Lower leg skin (tissue), 3 donors: ENCODE measurements around the gene PTGDS.

Experiments
- CTCF ChIP-seq, 3 donors: fragments of 450-650 bp; IDR thresholded peaks; one replicate each; pipeline ENCODE4 v1.5.1; 2016; ENCODE audit warnings: antibody characterized with exemption in 3 of 3, mild to moderate bottlenecking in 3 of 3, moderate library complexity in 2 of 3
- POLR2A ChIP-seq, 2 donors: fragments of 450-650 bp; IDR thresholded peaks; one replicate each; pipeline ENCODE4 v1.6.1; 2016 to 2017; ENCODE audit warnings: antibody characterized with exemption in 2 of 2, mild to moderate bottlenecking in 1 of 2, moderate library complexity in 1 of 2

DNA sequence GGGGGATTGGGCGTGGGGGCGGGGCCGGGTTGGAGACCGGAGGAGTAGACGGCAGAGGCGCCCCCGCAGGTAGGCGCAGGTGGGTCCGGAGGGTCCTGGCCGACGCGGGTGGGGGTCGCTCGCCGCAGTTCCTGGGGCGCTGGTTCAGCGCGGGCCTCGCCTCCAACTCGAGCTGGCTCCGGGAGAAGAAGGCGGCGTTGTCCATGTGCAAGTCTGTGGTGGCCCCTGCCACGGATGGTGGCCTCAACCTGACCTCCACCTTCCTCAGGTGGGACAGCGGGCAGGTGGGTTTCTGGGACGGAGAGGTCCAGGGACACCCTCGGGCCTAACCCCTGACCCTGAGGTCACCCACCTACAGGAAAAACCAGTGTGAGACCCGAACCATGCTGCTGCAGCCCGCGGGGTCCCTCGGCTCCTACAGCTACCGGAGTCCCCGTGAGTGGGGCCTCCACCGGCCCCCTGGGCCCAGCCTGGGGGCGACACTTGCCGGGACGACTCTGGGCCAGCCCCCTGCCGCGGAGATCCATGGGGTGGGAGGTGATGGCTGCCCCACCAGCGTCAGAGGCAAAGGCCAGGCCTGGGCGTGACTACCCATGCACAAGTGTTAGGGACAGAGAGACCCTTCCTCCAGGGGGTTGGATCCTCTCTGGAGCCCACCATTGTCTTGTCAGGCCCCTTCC lies 1.7 kb downstream of the PTGDS start:
- no peak for TF ChIP-seq CTCF (IDR thresholded peaks at IDR 0.05)
- TF ChIP-seq POLR2A (IDR thresholded peaks at IDR 0.05): no peak
